Lower leg skin (tissue), 3 donors: ENCODE measurements around the gene SLC22A3.

Source experiments
- POLR2A ChIP-seq, 2 donors: fragments of 450-650 bp; IDR thresholded peaks; one replicate each; pipeline ENCODE4 v1.6.1; 2016 to 2017; ENCODE audit warnings: antibody characterized with exemption in 2 of 2, mild to moderate bottlenecking in 1 of 2, moderate library complexity in 1 of 2
- TF ChIP-seq, protein P1 (sequence below), 3 donors: fragments of 450-650 bp; IDR thresholded peaks; one replicate each; pipeline ENCODE4 v1.5.1; 2016; ENCODE audit warnings: antibody characterized with exemption in 3 of 3, mild to moderate bottlenecking in 3 of 3, moderate library complexity in 2 of 3

- no peak for TF ChIP-seq POLR2A (IDR thresholded peaks at IDR 0.05)
- TF ChIP-seq, protein P1, sequence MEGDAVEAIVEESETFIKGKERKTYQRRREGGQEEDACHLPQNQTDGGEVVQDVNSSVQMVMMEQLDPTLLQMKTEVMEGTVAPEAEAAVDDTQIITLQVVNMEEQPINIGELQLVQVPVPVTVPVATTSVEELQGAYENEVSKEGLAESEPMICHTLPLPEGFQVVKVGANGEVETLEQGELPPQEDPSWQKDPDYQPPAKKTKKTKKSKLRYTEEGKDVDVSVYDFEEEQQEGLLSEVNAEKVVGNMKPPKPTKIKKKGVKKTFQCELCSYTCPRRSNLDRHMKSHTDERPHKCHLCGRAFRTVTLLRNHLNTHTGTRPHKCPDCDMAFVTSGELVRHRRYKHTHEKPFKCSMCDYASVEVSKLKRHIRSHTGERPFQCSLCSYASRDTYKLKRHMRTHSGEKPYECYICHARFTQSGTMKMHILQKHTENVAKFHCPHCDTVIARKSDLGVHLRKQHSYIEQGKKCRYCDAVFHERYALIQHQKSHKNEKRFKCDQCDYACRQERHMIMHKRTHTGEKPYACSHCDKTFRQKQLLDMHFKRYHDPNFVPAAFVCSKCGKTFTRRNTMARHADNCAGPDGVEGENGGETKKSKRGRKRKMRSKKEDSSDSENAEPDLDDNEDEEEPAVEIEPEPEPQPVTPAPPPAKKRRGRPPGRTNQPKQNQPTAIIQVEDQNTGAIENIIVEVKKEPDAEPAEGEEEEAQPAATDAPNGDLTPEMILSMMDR (IDR thresholded peaks at IDR 0.05): no peak
Measured at GRCh38 chr6:160336200-160336599, 12.0 kb upstream of the SLC22A3 start.
